ENCODE data around the gene SFXN3. TPM values are rescaled to one million over a fixed set of nuclear protein-coding genes. Genes with fewer than 3 reads are reported as not detected.
A peak's percentile ranks its signal among the peaks of the same experiment; 100 is the strongest.

The SFXN3 gene
- total and polyA plus RNA-seq, 2 of the 13 experiments (the other 11 are each of a cell fraction or from before 2014, with no cell fraction given), result 16.8 to 71.5 TPM

GRCh38 chr10:100997360-100998182 lies 33.5 kb upstream of the SFXN3 start (continued):
- peak; percentile 65 for TF ChIP-seq AGO2 (optimal IDR thresholded peaks at IDR 0.05; ENCODE audit: low read depth, low read length)
- TF ChIP-seq PHF21A (CRISPR knock-in tag; IDR thresholded peaks at IDR 0.05), result peak; percentile 48; the same call in 1 of the 2 replicates
- TF ChIP-seq GATAD2A (CRISPR knock-in tag; IDR thresholded peaks at IDR 0.05), result peak; percentile 17; the same call in 1 of the 2 replicates
- peak; percentile 58; the same call in 1 of the 2 replicates for TF ChIP-seq ZNF350 (CRISPR knock-in tag; IDR thresholded peaks at IDR 0.05; ENCODE audit: borderline replicate concordance, low read depth)
- no peak; the same call in none of the 2 replicates for TF ChIP-seq ZNF891 (CRISPR knock-in tag; IDR thresholded peaks at IDR 0.05)
- TF ChIP-seq EP300 (IDR thresholded peaks at IDR 0.05; ENCODE audit: low read depth in 2 of 2, low read length in 2 of 2), result no peak
- TF ChIP-seq EP300 (CRISPR knock-in tag; IDR thresholded peaks at IDR 0.05; ENCODE audit: borderline replicate concordance), result no peak
- 0 out of 2 replicates have a peak, but pooled peaks have one; percentile 28 for TF ChIP-seq RERE (CRISPR knock-in tag; IDR thresholded peaks at IDR 0.05; ENCODE audit: low read depth)
- no peak for TF ChIP-seq ARHGAP35 (CRISPR knock-in tag; IDR thresholded peaks at IDR 0.05; ENCODE audit: borderline replicate concordance)
- no peak for TF ChIP-seq ZNF597 (CRISPR knock-in tag; IDR thresholded peaks at IDR 0.05)
- peak; percentile 83 for TF ChIP-seq MYC (CRISPR knock-in tag; IDR thresholded peaks at IDR 0.05; ENCODE audit: borderline replicate concordance)
- TF ChIP-seq TGIF2 (CRISPR knock-in tag; IDR thresholded peaks at IDR 0.05), result no peak
- 0 out of 2 replicates have a peak, but pooled peaks have one; percentile 40 for TF ChIP-seq SIN3A (IDR thresholded peaks at IDR 0.05; ENCODE audit: borderline replicate concordance, low read depth, low read length)
- TF ChIP-seq AFF4 (CRISPR knock-in tag; IDR thresholded peaks at IDR 0.05), result 0 out of 2 replicates have a peak, but pooled peaks have one; percentile 17
- no peak for TF ChIP-seq SOX6 (IDR thresholded peaks at IDR 0.05)
- TF ChIP-seq SOX6 (CRISPR knock-in tag; IDR thresholded peaks at IDR 0.05), result no peak
- no peak for TF ChIP-seq CEBPB (IDR thresholded peaks at IDR 0.05; ENCODE audit: borderline replicate concordance, low read depth, low read length)
- no peak for TF ChIP-seq ZNF343 (CRISPR knock-in tag; IDR thresholded peaks at IDR 0.05)
- TF ChIP-seq EZH2 (conservative IDR thresholded peaks at IDR 0.05; ENCODE audit: low read depth, low read length), result no peak
